ENCODE measurements around the gene MMAB. TPM values are rescaled to one million over a fixed set of nuclear protein-coding genes. Genes with fewer than 3 reads are reported as not detected.

MMAB gene
- total RNA-seq, 1 experiment from 2014 or later, result 26.6 TPM

GRCh38 chr12:109517619-109518018, 55.7 kb downstream of the MMAB start:
- no peak for DNase-seq (ENCODE audit: low read depth)

GRCh38 chr12:109513977-109514376, 59.3 kb downstream of the MMAB start:
- DNase-seq (ENCODE audit: low read depth), result no peak

GRCh38 chr12:109513051-109513450, 60.3 kb downstream of the MMAB start:
- DNase-seq (ENCODE audit: low read depth), result no peak

GRCh38 chr12:109512608-109513007, 60.7 kb downstream of the MMAB start:
- DNase-seq (ENCODE audit: low read depth), result no peak

- no peak for DNase-seq (ENCODE audit: low read depth)
These were observed 63.1 kb downstream of the MMAB start for GRCh38 chr12:109510196-109510595.

- DNase-seq (ENCODE audit: low read depth), result no peak
These were observed 69.2 kb downstream of the MMAB start for GRCh38 chr12:109504068-109504467.

Other genes starting within 250 kb of the MMAB start
- gene MYO1H, start 225.6 kb downstream of the MMAB start, total RNA-seq (2014; rRNA removed), result not detected in 2 replicates
- gene KCTD10, start 96.2 kb downstream of the MMAB start, total RNA-seq (2014; rRNA removed), result 25.7 and 40.1 TPM in 2 replicates
- 45.6 and 45.9 TPM in 2 replicates for gene UBE3B, start 95.9 kb downstream of the MMAB start, total RNA-seq (2014; rRNA removed)
- 13.8 and 15.3 TPM in 2 replicates for gene MVK, start 290 bp upstream of the MMAB start, total RNA-seq (2014; rRNA removed)
- 1.2 and 1.7 TPM in 2 replicates for gene FAM222A, start 140.3 kb upstream of the MMAB start, total RNA-seq (2014; rRNA removed)